Uterus (tissue), 4 donors: Measurements from ENCODE around the gene NKX1-1. TPM values are rescaled to one million over a fixed set of nuclear protein-coding genes. Genes with fewer than 3 reads are reported as not detected.

Experiments
- DNase-seq, 2 donors: peaks; one replicate each; pipeline ENCODE4 v3.0.0-alpha.2; 2019 to 2020
- H3K27ac ChIP-seq, 2 donors: fragments of 200-600 bp; sonication (generic); 1 replicate in 1 of 2; 2 replicates in 1 of 2; pipeline ENCODE4 v1.5.1; 2016 to 2018
- H3K27me3 ChIP-seq, 2 donors: fragments of 200-600 bp; sonication (generic); one replicate each; pipeline ENCODE4 v1.5.1; 2018 to 2019; ENCODE audit warnings: control low read depth in 1 of 2
- H3K36me3 ChIP-seq, 2 donors: fragments of 200-600 bp; sonication (generic); one replicate each; pipeline ENCODE4 v1.5.1; 2019; ENCODE audit warnings: control low read depth in 1 of 2
- H3K4me1 ChIP-seq, 2 donors: fragments of 200-600 bp; sonication (generic); one replicate each; pipeline ENCODE4 v1.5.1; 2018 to 2019; ENCODE audit warnings: control low read depth in 1 of 2
- H3K4me3 ChIP-seq, 2 donors: fragments of 200-600 bp; sonication (generic); 1 replicate in 1 of 2; 2 replicates in 1 of 2; pipeline ENCODE4 v1.5.1; 2018 to 2019; ENCODE audit warnings: mild to moderate bottlenecking in 1 of 2
- H3K9me3 ChIP-seq, 2 donors: fragments of 200-600 bp; sonication (generic); one replicate each; pipeline ENCODE4 v1.5.1; 2019; ENCODE audit warnings: control low read depth in 1 of 2
- CTCF ChIP-seq, 4 experiments: fragments of 200-600 bp in 2 of 4; fragments of 450-650 bp in 2 of 4; sonication (generic) in 2 of 4; IDR thresholded peaks; one replicate each; pipeline ENCODE4 v1.5.1; 2016 to 2019; ENCODE audit warnings: antibody characterized with exemption in 4 of 4, mild to moderate bottlenecking in 2 of 4, moderate library complexity in 1 of 4
- POLR2A ChIP-seq, 2 donors: fragments of 450-650 bp; IDR thresholded peaks; one replicate each; pipeline ENCODE4 v1.6.1; 2016; ENCODE audit warnings: antibody characterized with exemption in 2 of 2, mild to moderate bottlenecking in 1 of 2, moderate library complexity in 1 of 2
- intact Hi-C: fragments of 100-400 bp; cut with DNase I; formaldehyde crosslinking; loops from one replicate; pipeline ENCODE4 v1.15.1; 2023; ENCODE audit warnings: low total_unique reads
- total RNA-seq, 4 donors: library from RNA; depleted of rRNA in 3 of 4; stranded (reverse); fragments of >200 nt in 3 of 4; gene quantifications; one replicate each; pipeline versions ENCODE4 v1.1.0 to v1.2.4, GENCODE V29; 2014 to 2023
- donor health status: DM: yes; HTN: yes; CAD: no.

The NKX1-1 gene
- total RNA-seq, 4 donors from 2014 or later, result not detected

DNA sequence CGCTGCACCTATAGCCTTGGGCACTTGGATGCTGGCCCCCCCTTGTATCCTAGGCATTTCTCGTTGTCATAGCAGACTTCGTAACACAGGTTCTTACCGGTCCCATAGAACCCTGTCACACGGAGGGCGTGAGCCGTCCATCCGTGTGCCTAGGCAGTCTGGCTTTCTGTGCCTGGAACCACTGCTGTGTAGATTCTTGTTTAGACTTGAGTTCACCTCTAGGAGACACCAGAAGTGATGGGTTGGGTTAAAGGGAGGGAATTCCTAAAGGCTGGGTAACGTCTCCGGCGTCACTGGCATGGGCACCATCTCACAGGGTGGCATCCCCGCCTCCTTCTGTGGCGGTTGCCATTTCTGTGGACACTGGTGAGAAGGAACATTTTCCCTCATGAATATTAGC, 13.5 kb upstream of the NKX1-1 start:
- Histone ChIP-seq H3K36me3 (no peaks in the 10 kb centered on the region), H3K27me3 (peaks cover 3 to 14% of the 10 kb centered on the region in 2 donors), H3K27ac (no peak overlapping the region), H3K4me1 (no peaks in the 10 kb centered on the region), H3K4me3 (no peak overlapping the region), H3K9me3 (no peaks in the 10 kb centered on the region)
- DNase-seq, result no peak
- TF ChIP-seq POLR2A (IDR thresholded peaks at IDR 0.05) (no peak), CTCF (IDR thresholded peaks at IDR 0.05) (no peak)
- intact Hi-C loops, result no loop called here

DNA sequence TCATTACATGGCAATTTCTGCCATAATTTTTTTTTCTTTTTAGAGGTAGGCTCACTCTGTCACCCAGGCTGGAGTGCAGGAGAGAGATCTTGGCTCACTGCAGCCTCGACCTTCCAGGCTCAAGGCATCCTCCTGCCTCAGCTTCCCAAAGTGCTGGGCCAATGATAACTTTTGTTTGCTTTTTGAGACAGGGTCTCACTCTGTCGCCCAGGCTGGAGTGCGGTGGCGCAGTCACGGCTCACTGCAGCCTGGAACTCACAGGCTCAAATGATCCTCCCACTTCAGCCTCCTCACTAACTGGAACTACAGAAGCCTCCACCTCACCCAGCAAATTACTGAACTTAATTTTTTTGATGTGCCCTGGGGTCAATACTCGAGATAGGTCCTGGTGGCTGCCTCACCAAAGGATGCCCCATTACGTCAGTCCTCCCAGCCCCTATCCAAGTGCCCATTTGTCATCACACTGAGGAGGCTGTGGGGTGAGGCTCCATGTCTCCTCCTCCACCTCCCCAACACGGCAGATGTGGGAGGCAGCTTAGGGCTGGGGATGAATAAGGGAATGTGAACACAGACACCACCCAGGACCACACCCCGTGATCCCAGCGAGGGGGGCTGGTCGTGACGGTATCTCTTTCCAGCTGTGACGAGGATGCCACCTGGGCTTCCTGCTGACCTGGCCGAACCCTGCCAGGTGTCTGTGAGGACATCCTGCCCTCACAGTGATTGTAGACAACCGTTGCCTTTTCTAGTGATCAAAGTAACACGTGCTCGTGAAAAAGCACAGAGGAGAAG, 12.4 kb upstream of the NKX1-1 start:
- peaks cover 0 to 3% of the 10 kb centered on the region in 2 donors for H3K4me1 ChIP-seq
- TF ChIP-seq POLR2A (IDR thresholded peaks at IDR 0.05) (no peak), CTCF (IDR thresholded peaks at IDR 0.05) (no peak)
- DNase-seq, result peak in 1 of 2 donors; percentile 5
- H3K4me3 ChIP-seq, result no peak overlapping the region
- no peaks in the 10 kb centered on the region for H3K36me3 ChIP-seq
- intact Hi-C loops, result no loop called here
- no peaks in the 10 kb centered on the region for H3K9me3 ChIP-seq
- H3K27ac ChIP-seq, result no peak overlapping the region
- H3K27me3 ChIP-seq, result peaks cover 5 to 17% of the 10 kb centered on the region in 2 donors

- Histone ChIP-seq H3K27ac (no peak overlapping the region), H3K27me3 (peaks cover 5 to 26% of the 10 kb centered on the region in 2 donors), H3K4me3 (no peak overlapping the region), H3K9me3 (no peaks in the 10 kb centered on the region), H3K4me1 (peaks cover 0 to 4% of the 10 kb centered on the region in 2 donors), H3K36me3 (no peaks in the 10 kb centered on the region)
- no peak for DNase-seq
- intact Hi-C loops, result no loop called here
- TF ChIP-seq POLR2A (IDR thresholded peaks at IDR 0.05) (no peak), CTCF (IDR thresholded peaks at IDR 0.05) (no peak)
These were observed 11.5 kb upstream of the NKX1-1 start for GRCh38 chr4:1417522-1418390.

GRCh38 chr4:1416948-1417260, 10.7 kb upstream of the NKX1-1 start:
- no peaks in the 10 kb centered on the region for H3K36me3 ChIP-seq
- H3K27me3 ChIP-seq, result peaks cover 5 to 35% of the 10 kb centered on the region in 2 donors

More at GRCh38 chr4:1416948-1417260, 10.7 kb upstream of the NKX1-1 start:
- intact Hi-C loops, result no loop called here
- TF ChIP-seq CTCF (IDR thresholded peaks at IDR 0.05) (no peak), POLR2A (IDR thresholded peaks at IDR 0.05) (no peak)
- Histone ChIP-seq H3K4me1 (peaks cover 0 to 4% of the 10 kb centered on the region in 2 donors), H3K9me3 (no peaks in the 10 kb centered on the region), H3K27ac (no peak overlapping the region), H3K4me3 (no peak overlapping the region)
- DNase-seq, result no peak
